GM19438 (cell line): ENCODE results near the gene WWTR1.

Experiments used
- ATAC-seq: cut with Tn5 transposase; IDR thresholded peaks from one replicate; pipeline ENCODE4 v1.9.1; 2021; ENCODE audit warnings: low read depth; ENCODE audit not compliant: unreplicated experiment

WWTR1 gene

GRCh38 chr3:149480326-149481017 is 177.4 kb downstream of the WWTR1 start:
- peak; percentile 92 for ATAC-seq

- no peak for ATAC-seq
These were observed 178.1 kb downstream of the WWTR1 start for GRCh38 chr3:149479621-149480325.

GRCh38 chr3:149476225-149476624 is 181.6 kb downstream of the WWTR1 start:
- ATAC-seq = no peak

- ATAC-seq = no peak
These were observed 182.3 kb downstream of the WWTR1 start for GRCh38 chr3:149475451-149476060.

GRCh38 chr3:149474250-149474817 is 183.5 kb downstream of the WWTR1 start, which contains the start of gene TM4SF4:
TSS of gene TM4SF4 (plus strand) at chr3:149474697. CDS start at chr3:149474878, 181 bp downstream.
- ATAC-seq = no peak

- no peak for ATAC-seq
These were observed 184.2 kb downstream of the WWTR1 start for GRCh38 chr3:149473357-149474249.

GRCh38 chr3:149472030-149472797 is 185.6 kb downstream of the WWTR1 start:
- no peak for ATAC-seq

- no peak for ATAC-seq
These were observed 187.4 kb downstream of the WWTR1 start for GRCh38 chr3:149470381-149470780.

- ATAC-seq = peak; percentile 74
These were observed 189.2 kb downstream of the WWTR1 start for GRCh38 chr3:149468504-149469212.
